PC-3 (cell line): Measurements from ENCODE around the gene ATP8A2. TPM values are rescaled to one million over a fixed set of nuclear protein-coding genes. Genes with fewer than 3 reads are reported as not detected.
A peak's percentile ranks its signal among the peaks of the same experiment; 100 is the strongest.

Experiments
- ATAC-seq: fragments of 200-7000 bp; cut with Tn5 transposase; 2 replicates; pipeline ENCODE4 v1.9.1; 2020; ENCODE audit warnings: mild to moderate bottlenecking, moderate library complexity
- BruUV-seq: library from RNA; stranded (reverse); fragments of 400-500 nt; replicated peaks from 2 replicates; lab custom pipeline; 2021; lab: Mats Ljungman, UMichigan
- CTCF ChIA-PET: fragments of 300-600 bp; sonication (Branson Sonifier 250); formaldehyde crosslinking; loops from one replicate; lab custom pipeline; 2022; ENCODE audit warnings: antibody characterized with exemption; lab: Charles Lee
- POLR2A ChIA-PET: fragments of 300-600 bp; sonication (Branson Sonifier 250); formaldehyde crosslinking; loops from one replicate; lab custom pipeline; 2022; ENCODE audit warnings: antibody characterized with exemption; ENCODE audit not compliant: unreplicated experiment; lab: Charles Lee
- DNase-seq: peaks from one replicate; pipeline ENCODE4 v3.0.0-alpha.2; 2015
- H2AFZ ChIP-seq: fragments of 300-600 bp; sonication (generic); 2 replicates; pipeline ENCODE4 v1.6.0; 2016; ENCODE audit warnings: antibody characterized with exemption, low read length
- H3F3A ChIP-seq: fragments of 300-600 bp; sonication (generic); one replicate; pipeline ENCODE4 v1.6.0; 2017; ENCODE audit warnings: antibody characterized with exemption, low read length, control low read depth, mild to moderate bottlenecking; ENCODE audit not compliant: unreplicated experiment
- H3K27ac ChIP-seq: fragments of 300-600 bp; sonication (generic); 2 replicates; pipeline ENCODE4 v1.5.1; 2016; ENCODE audit warnings: mild to moderate bottlenecking, low read length
- H3K27me3 ChIP-seq: fragments of 300-600 bp; sonication (generic); 2 replicates; pipeline ENCODE4 v1.6.1; 2016; ENCODE audit warnings: low read length, mixed read lengths
- H3K36me3 ChIP-seq: fragments of 300-600 bp; sonication (generic); 2 replicates; pipeline ENCODE4 v1.6.1; 2016; ENCODE audit warnings: low read depth, mixed run types, low read length, mixed read lengths
- H3K4me1 ChIP-seq: fragments of 300-600 bp; sonication (generic); 2 replicates; pipeline ENCODE4 v1.5.1; 2016; ENCODE audit warnings: low read length; ENCODE audit not compliant: insufficient read depth
- H3K4me2 ChIP-seq: fragments of 300-600 bp; sonication (generic); 2 replicates; pipeline ENCODE4 v1.6.0; 2016; ENCODE audit warnings: low read length
- H3K4me3 ChIP-seq: fragments of 300-600 bp; sonication (generic); 2 replicates; pipeline ENCODE4 v1.5.1; 2016; ENCODE audit warnings: mild to moderate bottlenecking, low read length, mixed read lengths
- H3K79me2 ChIP-seq: fragments of 300-600 bp; sonication (generic); 2 replicates; pipeline ENCODE4 v1.6.1; 2017; ENCODE audit warnings: low read length, mixed read lengths
- H3K9ac ChIP-seq: fragments of 300-600 bp; sonication (generic); 2 replicates; pipeline ENCODE4 v1.6.0; 2016; ENCODE audit warnings: mild to moderate bottlenecking, low read length
- H3K9me2 ChIP-seq: fragments of 300-600 bp; sonication (generic); replicated peaks from 2 replicates; pipeline ENCODE4 v1.6.1; 2016; ENCODE audit warnings: mixed run types, low read length, mixed read lengths
- H3K9me3 ChIP-seq: fragments of 300-600 bp; sonication (generic); 2 replicates; pipeline ENCODE4 v1.6.1; 2016; ENCODE audit warnings: low read length, mixed read lengths
- H4K20me1 ChIP-seq: fragments of 300-600 bp; sonication (generic); 2 replicates; pipeline ENCODE4 v1.6.1; 2016; ENCODE audit warnings: low read length, mixed read lengths
- EZH2 ChIP-seq: fragments of 300-600 bp; sonication (generic); IDR thresholded peaks from one replicate; pipeline ENCODE4 v1.6.1; 2017; ENCODE audit warnings: antibody characterized with exemption, mild to moderate bottlenecking, low read length; ENCODE audit not compliant: unreplicated experiment
- EZH2phosphoT487 ChIP-seq: fragments of 300-600 bp; sonication (generic); IDR thresholded peaks from 2 replicates; pipeline ENCODE4 v1.6.1; 2018; ENCODE audit warnings: mild to moderate bottlenecking, antibody characterized with exemption, low read length, borderline replicate concordance
- intact Hi-C: fragments of 100-400 bp; cut with micrococcal nuclease; formaldehyde crosslinking; loops from 2 replicates; pipeline ENCODE4 v1.9.0; 2023
- total RNA-seq: library from RNA; depleted of rRNA; stranded (reverse); fragments of >200 nt; gene quantifications from 2 replicates; pipeline ENCODE4 v1.2.3, GENCODE V29; 2014
- TF ChIP-seq, protein P1 (sequence below): fragments of 300-600 bp; sonication (generic); conservative IDR thresholded peaks from 2 replicates; pipeline ENCODE4 v1.5.1; 2017; ENCODE audit warnings: antibody characterized with exemption, low read depth, mild to moderate bottlenecking, low read length

The ATP8A2 gene
- total RNA-seq, 1 experiment from 2014 or later, result 0.04 TPM

DNA sequence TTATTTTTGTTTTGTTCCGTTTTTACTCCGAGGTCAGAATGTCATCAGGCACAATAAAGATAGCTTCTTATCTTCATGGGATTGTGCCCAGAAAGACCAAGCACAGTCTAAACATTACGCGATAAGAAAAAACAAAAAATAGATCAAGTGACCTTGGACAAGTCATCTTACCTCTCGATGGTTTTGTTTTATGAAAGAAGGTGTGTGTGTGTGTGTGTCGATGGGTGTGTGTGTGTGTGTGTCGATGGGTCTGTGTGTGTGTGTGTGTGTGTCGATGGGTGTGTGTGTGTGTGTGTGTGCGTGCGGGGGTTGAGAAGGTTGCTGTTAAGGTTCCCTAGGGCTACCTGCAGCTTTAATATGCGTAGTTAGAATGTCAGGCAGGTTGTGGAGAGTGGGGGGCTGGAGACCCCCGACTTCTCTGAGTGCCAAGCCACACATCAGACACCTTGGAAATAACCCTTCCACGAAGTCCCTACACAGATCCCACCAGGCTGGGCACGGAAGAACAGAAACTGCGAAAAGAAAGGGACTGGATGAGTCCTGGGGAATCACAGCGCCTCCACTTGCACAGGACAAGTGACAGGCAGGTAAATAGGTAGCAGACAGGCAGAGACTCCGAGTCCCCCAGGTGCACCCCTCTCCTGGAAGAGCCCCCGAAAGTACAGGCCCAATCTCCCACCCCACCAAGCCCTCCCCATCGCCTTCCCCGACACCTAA is 458 bp upstream of the ATP8A2 start:
- Histone ChIP-seq H3K9me2 (no peaks in the 10 kb centered on the region), H3K9ac (no peak overlapping the region), H3F3A (no peaks in the 10 kb centered on the region), H3K79me2 (no peaks in the 10 kb centered on the region), H3K4me3 (no peak overlapping the region), H3K4me1 (no peaks in the 10 kb centered on the region), H3K27ac (no peak overlapping the region), H4K20me1 (no peaks in the 10 kb centered on the region), H3K9me3 (no peaks in the 10 kb centered on the region), H3K27me3 (peaks cover 67% of the 10 kb centered on the region), H3K4me2 (no peak overlapping the region), H2AFZ (no peak overlapping the region), H3K36me3 (no peaks in the 10 kb centered on the region)
- intact Hi-C loops, result no loop called here
- POLR2A ChIA-PET, result no interaction called here
- no peak for DNase-seq
- ATAC-seq, result no peak
- no TSS peak for BruUV-seq
- TF ChIP-seq EZH2phosphoT487 (no peak), EZH2 (no peak)
- TF ChIP-seq, protein P1, sequence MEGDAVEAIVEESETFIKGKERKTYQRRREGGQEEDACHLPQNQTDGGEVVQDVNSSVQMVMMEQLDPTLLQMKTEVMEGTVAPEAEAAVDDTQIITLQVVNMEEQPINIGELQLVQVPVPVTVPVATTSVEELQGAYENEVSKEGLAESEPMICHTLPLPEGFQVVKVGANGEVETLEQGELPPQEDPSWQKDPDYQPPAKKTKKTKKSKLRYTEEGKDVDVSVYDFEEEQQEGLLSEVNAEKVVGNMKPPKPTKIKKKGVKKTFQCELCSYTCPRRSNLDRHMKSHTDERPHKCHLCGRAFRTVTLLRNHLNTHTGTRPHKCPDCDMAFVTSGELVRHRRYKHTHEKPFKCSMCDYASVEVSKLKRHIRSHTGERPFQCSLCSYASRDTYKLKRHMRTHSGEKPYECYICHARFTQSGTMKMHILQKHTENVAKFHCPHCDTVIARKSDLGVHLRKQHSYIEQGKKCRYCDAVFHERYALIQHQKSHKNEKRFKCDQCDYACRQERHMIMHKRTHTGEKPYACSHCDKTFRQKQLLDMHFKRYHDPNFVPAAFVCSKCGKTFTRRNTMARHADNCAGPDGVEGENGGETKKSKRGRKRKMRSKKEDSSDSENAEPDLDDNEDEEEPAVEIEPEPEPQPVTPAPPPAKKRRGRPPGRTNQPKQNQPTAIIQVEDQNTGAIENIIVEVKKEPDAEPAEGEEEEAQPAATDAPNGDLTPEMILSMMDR, result no peak
- CTCF ChIA-PET, result no interaction called here

DNA sequence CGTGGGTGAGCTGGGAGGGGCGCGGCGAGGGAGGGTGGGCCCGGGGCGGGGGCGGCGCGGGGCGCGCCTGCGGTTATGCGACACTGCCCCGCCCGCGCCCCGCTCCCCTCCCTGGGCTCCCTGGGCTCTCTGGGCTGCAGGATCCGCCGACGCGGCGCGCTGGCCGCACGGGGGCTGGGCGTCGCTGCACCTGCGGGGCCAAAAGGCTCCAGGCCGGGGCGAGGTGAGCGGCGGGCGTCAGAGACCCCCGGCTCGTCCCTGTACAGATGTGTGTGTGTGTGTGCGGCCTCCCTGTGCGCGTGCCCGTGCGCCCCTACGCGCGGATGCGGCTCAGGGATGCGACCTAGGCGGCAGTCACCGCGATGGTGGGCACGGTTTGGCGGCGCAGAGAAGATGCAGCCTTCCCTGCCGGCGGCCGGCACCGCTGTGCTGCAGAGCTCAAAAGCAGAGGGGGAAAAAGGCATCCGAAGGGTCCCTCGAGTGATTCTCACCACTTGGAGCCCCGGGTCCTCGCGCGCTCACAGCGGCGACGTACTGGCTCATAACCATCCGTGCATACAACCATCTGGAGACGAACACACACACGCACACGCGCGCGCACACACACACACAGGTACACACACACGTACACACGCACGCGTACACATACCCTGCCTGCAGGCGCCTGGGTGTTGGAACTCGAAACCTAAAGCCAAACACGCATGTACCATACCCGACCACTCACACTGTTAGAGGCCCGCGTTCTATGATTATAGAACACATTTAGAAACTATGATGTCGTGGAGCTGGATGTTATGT is 709 bp downstream of the ATP8A2 start:
- Histone ChIP-seq H3K36me3 (no peaks in the 10 kb centered on the region), H3K9me3 (no peaks in the 10 kb centered on the region), H3K27ac (no peak overlapping the region), H3K79me2 (no peaks in the 10 kb centered on the region), H2AFZ (no peak overlapping the region), H3F3A (no peaks in the 10 kb centered on the region), H3K4me3 (no peak overlapping the region), H3K9me2 (no peaks in the 10 kb centered on the region), H3K4me1 (no peaks in the 10 kb centered on the region), H3K4me2 (no peak overlapping the region), H3K27me3 (peaks cover 67% of the 10 kb centered on the region), H4K20me1 (no peaks in the 10 kb centered on the region), H3K9ac (no peak overlapping the region)
- DNase-seq (no peak), ATAC-seq (no peak)
- ChIA-PET POLR2A (no interaction called here), CTCF (no interaction called here)
- intact Hi-C loops, result no loop called here
- TF ChIP-seq EZH2 (peak; percentile 73), EZH2phosphoT487 (no peak; the same call in 1 of the 2 replicates)
- TF ChIP-seq, protein P1, result no peak
- BruUV-seq, result no TSS peak
